Ascending aorta (tissue), 2 donors: Measurements from ENCODE around the gene MAFB. TPM values are rescaled to one million over a fixed set of nuclear protein-coding genes. Genes with fewer than 3 reads are reported as not detected.
A peak's percentile ranks its signal among the peaks of the same experiment; 100 is the strongest.
"Not testable (repeated sequence)": the region's sequence is repeated elsewhere in the genome, so short reads cannot be mapped to it uniquely, and the experiment has no call there.

ENCODE experiments used
- DNase-seq, 2 donors: peaks; one replicate each; pipeline ENCODE4 v3.0.0-alpha.2; 2019; ENCODE audit warnings: low spot score in 2 of 2
- H3K27ac ChIP-seq, 2 donors: fragments of 200-600 bp; sonication (generic); one replicate each; pipeline ENCODE4 v1.5.1; 2016 to 2017; ENCODE audit warnings: mild to moderate bottlenecking in 1 of 2
- H3K27me3 ChIP-seq: fragments of 200-600 bp; sonication (generic); one replicate; pipeline ENCODE4 v1.5.1; 2017
- H3K36me3 ChIP-seq, 2 donors: fragments of 200-600 bp; sonication (generic); one replicate each; pipeline ENCODE4 v1.5.1; 2016
- H3K4me1 ChIP-seq, 2 donors: fragments of 200-600 bp; sonication (generic); one replicate each; pipeline ENCODE4 v1.5.1; 2016 to 2017; ENCODE audit warnings: mild to moderate bottlenecking in 1 of 2
- H3K4me3 ChIP-seq, 2 donors: fragments of 200-600 bp; sonication (generic); one replicate each; pipeline ENCODE4 v1.5.1; 2016 to 2017; ENCODE audit warnings: mild to moderate bottlenecking in 1 of 2
- H3K9me3 ChIP-seq, 2 donors: fragments of 200-600 bp; sonication (generic); one replicate each; pipeline ENCODE4 v1.5.1; 2016
- intact Hi-C: fragments of 100-400 bp; cut with DNase I; formaldehyde crosslinking; loops from one replicate; pipeline ENCODE4 v1.15.1; 2023
- total RNA-seq: library from RNA; depleted of rRNA; stranded (reverse); fragments of >200 nt; gene quantifications from one replicate; pipeline ENCODE4 v1.1.0, GENCODE V29; 2016
- TF ChIP-seq, protein P1 (sequence below), 3 experiments: fragments of 200-600 bp in 2 of 3; fragments of 450-650 bp in 1 of 3; sonication (generic) in 2 of 3; IDR thresholded peaks; one replicate each; pipeline ENCODE4 v1.5.1; 2016 to 2019; ENCODE audit warnings: antibody characterized with exemption in 3 of 3, mild to moderate bottlenecking in 1 of 3, moderate library complexity in 1 of 3

MAFB gene
- total RNA-seq: 84.6 TPM

DNA sequence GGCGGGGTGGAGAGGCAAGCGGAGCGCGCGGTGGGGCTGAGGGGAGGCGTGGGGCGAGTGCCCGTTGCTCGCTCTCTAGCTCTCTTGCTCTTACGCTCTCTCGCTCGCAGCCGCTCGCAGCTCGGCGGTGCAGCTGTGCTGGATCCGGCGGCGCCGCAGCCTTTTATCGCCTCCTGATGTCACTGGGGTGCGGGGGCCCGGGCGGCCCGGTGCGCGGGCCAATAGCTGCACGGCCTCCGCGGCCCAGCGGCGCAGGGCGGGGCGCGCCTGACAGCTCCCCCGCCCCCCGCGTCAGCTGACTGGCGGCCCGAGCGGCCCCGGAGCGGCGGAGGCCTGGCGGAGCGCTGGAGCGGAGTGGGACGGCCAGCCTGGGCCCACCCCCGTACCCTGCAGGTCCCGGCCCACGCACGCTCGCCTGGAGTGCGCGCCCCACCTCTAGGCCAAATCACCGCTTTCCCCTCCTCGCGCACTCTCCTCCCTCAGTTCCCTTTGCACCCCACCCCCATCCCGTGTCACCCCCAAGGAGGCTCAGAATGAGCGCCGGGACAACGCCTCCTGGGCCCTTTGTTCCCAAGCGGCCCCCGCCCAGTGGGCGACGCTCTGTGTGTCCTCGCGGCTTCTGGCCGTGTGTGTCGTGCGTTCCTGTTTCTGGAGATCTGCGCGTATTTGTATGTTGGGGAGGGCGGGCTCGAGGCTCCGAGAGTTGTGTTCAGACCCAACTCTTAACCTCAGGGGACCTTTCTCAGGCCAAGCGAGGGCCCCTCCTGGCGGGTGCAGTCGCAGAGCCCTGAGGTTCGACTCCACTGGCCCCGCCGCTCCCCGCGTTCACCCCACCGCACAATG, at the start of gene MAFB:
MAFB (minus strand) TSS at position 137 of the 843 bp plus-strand sequence. CDS start 386 bp downstream, outside the sequence.
- H3K4me3 ChIP-seq: peak within 1 kb of the TSS; percentile 60 to 79
- intact Hi-C loops: loop anchor here (1.0 to 10.0 kb wide), 6 partner anchors 59 to 495 kb away; partner anchors contain the start of gene PLCG1
- peaks cover 0 to 8% of the 10 kb centered on the region in 2 donors for H3K4me1 ChIP-seq
- no peaks in the 10 kb centered on the region for H3K9me3 ChIP-seq
- H3K27me3 ChIP-seq: no peaks in the 10 kb centered on the region
- H3K27ac ChIP-seq: peak within 1 kb of the TSS; percentile 95 to 96
- TF ChIP-seq, protein P1, sequence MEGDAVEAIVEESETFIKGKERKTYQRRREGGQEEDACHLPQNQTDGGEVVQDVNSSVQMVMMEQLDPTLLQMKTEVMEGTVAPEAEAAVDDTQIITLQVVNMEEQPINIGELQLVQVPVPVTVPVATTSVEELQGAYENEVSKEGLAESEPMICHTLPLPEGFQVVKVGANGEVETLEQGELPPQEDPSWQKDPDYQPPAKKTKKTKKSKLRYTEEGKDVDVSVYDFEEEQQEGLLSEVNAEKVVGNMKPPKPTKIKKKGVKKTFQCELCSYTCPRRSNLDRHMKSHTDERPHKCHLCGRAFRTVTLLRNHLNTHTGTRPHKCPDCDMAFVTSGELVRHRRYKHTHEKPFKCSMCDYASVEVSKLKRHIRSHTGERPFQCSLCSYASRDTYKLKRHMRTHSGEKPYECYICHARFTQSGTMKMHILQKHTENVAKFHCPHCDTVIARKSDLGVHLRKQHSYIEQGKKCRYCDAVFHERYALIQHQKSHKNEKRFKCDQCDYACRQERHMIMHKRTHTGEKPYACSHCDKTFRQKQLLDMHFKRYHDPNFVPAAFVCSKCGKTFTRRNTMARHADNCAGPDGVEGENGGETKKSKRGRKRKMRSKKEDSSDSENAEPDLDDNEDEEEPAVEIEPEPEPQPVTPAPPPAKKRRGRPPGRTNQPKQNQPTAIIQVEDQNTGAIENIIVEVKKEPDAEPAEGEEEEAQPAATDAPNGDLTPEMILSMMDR (IDR thresholded peaks at IDR 0.05): no peak
- peak; percentile 82 to 97 for DNase-seq
- no peaks in the 10 kb centered on the region for H3K36me3 ChIP-seq

DNA sequence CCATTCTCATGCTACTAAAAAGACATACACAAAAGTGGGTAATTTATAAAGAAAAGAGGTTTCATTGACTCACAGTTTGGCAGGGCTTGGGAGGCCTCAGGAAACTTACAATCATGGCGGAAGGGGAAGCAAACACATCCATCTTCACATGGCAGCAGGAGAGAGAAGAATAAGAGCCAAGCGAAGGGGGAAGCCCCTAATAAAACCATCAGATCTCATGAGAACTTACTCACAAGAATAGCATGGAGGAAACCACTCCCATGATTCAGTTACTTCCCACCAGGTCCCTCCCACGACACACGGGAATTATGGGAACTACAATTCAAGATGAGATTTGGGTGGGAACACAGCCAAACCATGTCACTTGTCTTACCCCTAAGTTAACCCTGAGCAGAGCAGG, 47.4 kb upstream of the MAFB start:
- H3K4me3 ChIP-seq, intact Hi-C loops, H3K27me3 ChIP-seq, H3K27ac ChIP-seq, DNase-seq, H3K4me1 ChIP-seq, H3K9me3 ChIP-seq, H3K36me3 ChIP-seq: not testable (repeated sequence)

DNA sequence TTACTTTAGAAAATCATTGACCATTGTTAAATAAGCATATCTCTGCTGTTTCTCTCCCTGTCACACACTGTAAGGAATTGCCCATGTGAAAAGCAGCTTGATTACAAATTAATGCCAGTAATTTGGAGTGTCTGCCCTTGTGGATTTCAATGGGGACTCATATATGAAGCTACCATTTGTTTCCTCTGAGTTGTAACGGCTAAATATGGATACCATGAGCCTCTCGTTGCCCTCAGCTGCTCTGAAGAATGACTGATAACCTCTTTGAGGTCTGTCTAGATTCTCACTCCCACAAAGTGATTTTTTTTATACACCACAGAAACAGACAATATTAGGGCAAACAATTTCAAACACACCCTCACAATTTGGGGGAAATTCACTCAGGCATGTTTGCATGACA, 40.0 kb upstream of the MAFB start:
- no peaks in the 10 kb centered on the region for H3K36me3 ChIP-seq
- TF ChIP-seq, protein P1 (IDR thresholded peaks at IDR 0.05): no peak
- no peak overlapping the region for H3K4me3 ChIP-seq
- no peaks in the 10 kb centered on the region for H3K4me1 ChIP-seq
- H3K27ac ChIP-seq: no peak overlapping the region
- no peak for DNase-seq
- intact Hi-C loops: loop anchor here (10.0 kb wide), 1 partner anchor 64 kb away; no protein-coding TSS in a partner anchor
- no peaks in the 10 kb centered on the region for H3K27me3 ChIP-seq
- H3K9me3 ChIP-seq: no peaks in the 10 kb centered on the region

DNA sequence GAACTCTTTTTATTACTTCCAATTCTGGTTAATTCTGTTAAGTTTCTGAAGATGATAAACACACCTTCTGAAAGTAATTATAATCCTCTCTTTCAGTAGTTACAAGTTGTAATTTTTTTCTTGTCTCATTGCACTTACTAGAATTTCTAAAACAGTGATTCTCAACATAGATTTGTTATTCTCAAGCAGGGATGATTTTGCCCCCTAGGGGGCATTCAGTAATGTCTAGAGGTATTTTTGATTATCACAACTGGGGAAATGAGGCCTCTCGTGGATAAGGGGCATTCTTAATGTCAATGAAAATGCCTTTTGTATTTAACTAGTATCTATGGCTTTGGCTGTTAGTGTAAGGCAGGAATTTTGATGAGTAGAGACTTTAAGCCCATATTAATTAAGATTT, 39.4 kb upstream of the MAFB start:
- intact Hi-C loops: loop anchor here (10.0 kb wide), 1 partner anchor 64 kb away; no protein-coding TSS in a partner anchor
- Histone ChIP-seq H3K4me1 (no peaks in the 10 kb centered on the region), H3K36me3 (no peaks in the 10 kb centered on the region), H3K27me3 (no peaks in the 10 kb centered on the region), H3K4me3 (no peak overlapping the region), H3K27ac (no peak overlapping the region), H3K9me3 (no peaks in the 10 kb centered on the region)
- TF ChIP-seq, protein P1 (IDR thresholded peaks at IDR 0.05): no peak
- DNase-seq: no peak

DNA sequence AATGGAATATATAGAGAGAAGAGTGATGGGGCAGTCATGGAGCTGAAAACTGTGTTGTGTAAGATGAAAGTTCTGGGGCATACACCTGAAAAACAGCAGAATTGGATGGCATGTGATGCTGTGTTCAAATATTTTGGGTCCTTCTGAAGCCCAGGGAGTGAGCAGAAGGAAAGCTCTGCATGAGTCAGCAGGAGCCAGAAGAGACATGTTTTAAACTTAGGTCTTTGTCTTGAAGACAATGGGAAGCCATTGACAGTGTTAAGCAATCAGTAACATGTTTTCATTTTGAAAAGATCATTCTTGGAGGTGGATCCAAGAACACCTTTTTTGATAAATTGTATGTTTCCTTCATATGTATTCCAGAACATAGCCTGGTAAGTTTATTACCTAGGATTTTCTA, 38.9 kb upstream of the MAFB start:
- Histone ChIP-seq H3K4me3 (no peak overlapping the region), H3K9me3 (no peaks in the 10 kb centered on the region), H3K27ac (no peak overlapping the region), H3K36me3 (no peaks in the 10 kb centered on the region), H3K27me3 (no peaks in the 10 kb centered on the region), H3K4me1 (no peaks in the 10 kb centered on the region)
- TF ChIP-seq, protein P1 (IDR thresholded peaks at IDR 0.05): no peak
- intact Hi-C loops: loop anchor here (10.0 kb wide), 1 partner anchor 63 kb away; no protein-coding TSS in a partner anchor
- no peak for DNase-seq

DNA sequence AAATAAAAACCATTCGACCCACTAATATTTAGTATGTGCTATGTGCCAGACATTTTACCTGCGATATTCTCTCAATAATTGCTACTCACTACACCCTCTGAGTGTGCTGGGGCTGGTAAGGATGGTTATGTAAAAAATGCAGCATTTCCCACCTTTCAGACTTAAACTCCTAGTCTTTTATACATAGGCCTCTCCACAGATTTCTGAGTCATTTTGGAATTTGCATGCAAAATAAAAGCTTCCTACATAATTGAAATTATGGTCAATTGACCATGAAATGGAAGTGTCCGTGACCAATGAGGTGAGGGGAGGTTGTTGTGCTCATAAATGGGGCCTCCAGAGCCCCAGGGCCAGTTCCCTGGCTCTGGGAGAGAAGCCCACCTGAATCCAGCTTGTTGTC, 37.7 kb upstream of the MAFB start:
- no peaks in the 10 kb centered on the region for H3K27me3 ChIP-seq
- intact Hi-C loops: loop anchor here (10.0 kb wide), 1 partner anchor 62 kb away; no protein-coding TSS in a partner anchor
- no peak overlapping the region for H3K4me3 ChIP-seq
- H3K27ac ChIP-seq: no peak overlapping the region
- no peaks in the 10 kb centered on the region for H3K9me3 ChIP-seq
- H3K4me1 ChIP-seq: no peaks in the 10 kb centered on the region
- TF ChIP-seq, protein P1 (IDR thresholded peaks at IDR 0.05): no peak
- DNase-seq: no peak
- H3K36me3 ChIP-seq: no peaks in the 10 kb centered on the region
